Measurements from ENCODE around the gene ABCD3.
"Not testable (repeated sequence)": the region's sequence is repeated elsewhere in the genome, so short reads cannot be mapped to it uniquely, and the experiment has no call there.

Gene ABCD3
- total RNA-seq, result 22.6 to 107 (median 64.7) reads per million in 17 experiments

DNA sequence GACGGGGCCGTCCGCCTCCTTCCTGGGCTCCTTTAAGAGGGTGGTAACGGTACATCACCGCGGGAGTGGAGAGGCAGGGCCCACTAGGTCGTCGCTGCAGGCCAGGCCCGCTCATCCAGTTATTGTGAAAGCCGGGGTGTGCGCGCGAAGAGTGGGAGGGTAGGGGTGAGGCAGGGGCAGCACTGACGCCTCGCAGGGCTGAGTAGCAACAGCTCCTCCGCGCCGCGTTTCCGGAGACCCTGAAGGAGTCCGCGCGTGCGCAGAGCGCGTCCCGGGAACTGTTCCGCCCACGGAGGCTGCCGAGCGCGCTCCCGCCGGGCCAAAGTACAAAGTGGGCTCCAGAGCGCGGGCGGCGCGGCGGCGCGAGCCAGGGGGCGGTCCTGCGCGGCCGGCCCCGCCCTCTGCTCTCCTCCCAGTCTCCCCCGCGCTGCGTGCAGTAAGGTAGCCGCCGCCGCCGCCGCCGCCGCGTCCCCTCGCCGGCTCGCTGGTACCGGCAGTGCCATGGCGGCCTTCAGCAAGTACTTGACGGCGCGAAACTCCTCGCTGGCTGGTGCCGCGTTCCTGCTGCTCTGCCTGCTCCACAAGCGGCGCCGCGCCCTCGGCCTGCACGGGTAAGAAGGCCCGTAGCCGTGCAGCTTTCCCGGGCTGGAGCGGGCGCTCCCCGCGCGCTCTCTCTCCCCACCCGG, at the start of gene ABCD3:
ABCD3 (plus strand) TSS at position 412 of the 686 bp plus-strand sequence; CDS start at position 502, 90 bp downstream.
- DNase-seq, result peak; percentile 98 to 100 (median 99)

GRCh38 chr1:94372771-94373170, 45.4 kb upstream of the ABCD3 start:
- not testable (repeated sequence) for DNase-seq

- DNase-seq, result peak; percentile 26 to 60 (median 57)
These were observed 44.9 kb upstream of the ABCD3 start for GRCh38 chr1:94373311-94373710.

DNA sequence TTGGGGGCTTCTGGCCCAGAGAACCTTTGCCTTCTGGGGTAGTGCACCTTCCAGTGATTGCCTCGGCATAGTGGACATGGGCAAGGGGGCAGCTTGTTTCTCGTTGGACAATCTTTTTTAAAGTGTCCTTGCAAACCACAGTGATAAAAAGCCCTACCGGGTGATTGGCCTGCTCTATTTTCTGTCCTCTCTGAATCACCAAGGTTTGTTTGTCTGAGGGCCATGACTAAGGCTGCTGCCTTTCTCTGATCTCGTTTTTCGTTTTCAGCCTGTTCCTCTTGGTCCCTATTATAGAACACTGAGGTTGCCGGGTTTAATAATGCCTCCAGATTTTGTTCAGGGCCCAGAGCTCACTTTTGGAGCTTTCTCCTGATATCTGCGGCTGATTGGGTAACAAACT, 42.5 kb upstream of the ABCD3 start:
- not testable (repeated sequence) for DNase-seq

DNA sequence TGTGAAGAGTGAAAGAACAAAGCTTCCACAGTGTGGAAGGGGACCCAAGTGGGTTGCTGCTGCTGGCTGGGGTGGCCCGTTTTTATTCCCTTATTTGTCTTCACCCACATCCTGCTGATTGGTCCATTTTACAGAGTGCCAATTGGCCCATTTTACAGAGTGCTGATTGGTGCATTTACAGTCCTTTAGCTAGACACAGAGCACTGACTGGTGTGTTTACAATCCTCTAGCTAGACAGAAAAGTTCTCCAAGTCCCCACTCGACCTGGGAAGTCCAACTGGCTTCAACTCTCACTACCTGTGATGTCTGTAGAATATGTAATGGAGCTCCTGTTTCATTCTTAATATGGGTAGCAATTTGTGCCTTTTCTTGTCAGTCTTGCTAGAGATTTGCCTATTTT, 39.7 kb upstream of the ABCD3 start:
- not testable (repeated sequence) for DNase-seq

GRCh38 chr1:94379615-94380014, 38.6 kb upstream of the ABCD3 start:
- no peak for DNase-seq

DNA sequence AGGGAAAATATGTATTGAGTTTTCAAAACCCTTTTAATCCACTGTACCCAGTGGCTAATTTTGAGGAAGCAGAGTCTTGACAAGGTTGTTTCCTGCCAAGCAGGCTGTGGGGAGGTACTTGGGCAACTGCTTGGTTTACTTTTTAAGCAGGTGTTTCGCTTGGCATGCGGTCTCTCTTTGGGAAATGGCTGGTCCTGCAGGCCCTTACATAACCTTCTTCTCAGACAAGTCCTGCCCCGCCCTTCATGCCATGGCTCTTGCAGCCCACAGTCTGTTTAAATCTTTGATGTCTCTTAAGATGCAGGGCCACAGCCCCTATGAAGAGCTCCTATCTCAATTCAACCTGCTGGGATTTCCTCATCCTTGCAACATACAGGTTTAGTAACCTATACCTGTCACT, 36.0 kb upstream of the ABCD3 start:
- no peak for DNase-seq

- peak in 3 of 4 experiments; percentile 21 to 36 (median 23) for DNase-seq
These were observed 34.2 kb upstream of the ABCD3 start for GRCh38 chr1:94383966-94384408.

- DNase-seq, result peak; percentile 11 to 37 (median 18)
These were observed 33.5 kb upstream of the ABCD3 start for GRCh38 chr1:94384485-94385265.

- DNase-seq, result no peak
These were observed 32.8 kb upstream of the ABCD3 start for GRCh38 chr1:94385308-94385929.

GRCh38 chr1:94389298-94389697, 28.9 kb upstream of the ABCD3 start:
- DNase-seq, result no peak

DNA sequence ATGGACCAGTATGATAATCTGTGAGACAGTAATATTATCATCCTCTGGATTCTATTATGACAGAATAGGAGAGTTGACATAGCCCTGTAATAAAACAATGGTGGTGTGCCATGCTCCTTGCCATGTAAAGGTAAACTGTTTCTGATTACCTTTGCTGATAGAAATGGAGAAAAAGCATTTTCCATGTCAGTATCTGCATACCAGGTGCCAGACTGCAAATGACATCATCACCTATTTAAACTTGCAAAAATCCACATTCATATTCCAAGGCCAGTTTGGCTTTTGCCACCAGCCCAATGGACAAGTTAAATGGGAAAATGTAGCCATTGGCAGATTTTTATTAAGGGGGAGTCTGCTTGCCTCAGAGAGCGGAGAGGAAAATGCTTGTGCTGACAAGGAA, 23.9 kb upstream of the ABCD3 start:
- DNase-seq, result no peak

DNA sequence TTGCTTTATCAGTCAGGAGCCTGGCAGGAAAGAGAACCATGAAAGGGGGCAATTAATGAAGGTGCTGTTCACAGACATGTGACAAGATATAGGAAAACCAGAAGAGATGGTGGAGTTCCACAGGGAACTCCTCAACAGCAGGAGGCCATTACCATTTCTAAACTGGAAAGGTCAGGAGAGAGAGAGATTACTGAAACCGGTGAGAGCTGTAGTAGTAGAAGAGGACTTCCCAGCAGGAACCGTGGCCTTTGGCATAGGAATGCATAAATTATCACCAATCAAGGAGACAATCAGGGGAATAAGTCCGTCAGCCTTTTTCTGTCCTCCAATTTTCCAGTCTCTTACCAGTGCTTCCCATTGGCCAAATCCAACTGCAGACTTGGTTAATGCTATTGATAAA, 23.0 kb upstream of the ABCD3 start:
- DNase-seq, result no peak

DNA sequence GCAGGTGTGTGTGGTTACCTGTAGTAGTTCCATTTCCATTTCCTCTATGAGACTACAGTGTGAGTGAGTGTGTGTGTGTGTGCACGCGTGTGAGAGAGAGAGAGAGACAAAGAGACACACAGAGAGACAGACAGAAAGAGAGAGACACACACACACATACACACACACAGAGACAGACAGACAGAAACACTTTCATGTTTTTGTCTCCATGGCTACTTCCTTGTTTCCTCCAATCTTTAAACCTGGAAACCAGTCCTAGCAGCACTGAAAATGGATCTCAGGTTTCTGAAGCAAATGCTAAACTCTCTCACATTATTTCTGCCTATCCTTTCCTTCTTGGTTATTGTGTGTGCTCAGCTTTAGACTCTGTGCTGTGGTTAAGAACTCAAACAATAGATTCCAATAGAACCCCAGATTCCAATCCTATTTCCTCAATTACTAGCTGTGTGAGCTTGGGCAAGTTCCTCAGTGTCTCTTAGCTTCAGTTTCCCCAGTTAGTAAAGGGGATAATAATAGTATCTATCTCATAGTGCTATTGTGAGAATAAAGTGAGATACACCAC, 22.4 kb upstream of the ABCD3 start:
- no peak for DNase-seq

DNA sequence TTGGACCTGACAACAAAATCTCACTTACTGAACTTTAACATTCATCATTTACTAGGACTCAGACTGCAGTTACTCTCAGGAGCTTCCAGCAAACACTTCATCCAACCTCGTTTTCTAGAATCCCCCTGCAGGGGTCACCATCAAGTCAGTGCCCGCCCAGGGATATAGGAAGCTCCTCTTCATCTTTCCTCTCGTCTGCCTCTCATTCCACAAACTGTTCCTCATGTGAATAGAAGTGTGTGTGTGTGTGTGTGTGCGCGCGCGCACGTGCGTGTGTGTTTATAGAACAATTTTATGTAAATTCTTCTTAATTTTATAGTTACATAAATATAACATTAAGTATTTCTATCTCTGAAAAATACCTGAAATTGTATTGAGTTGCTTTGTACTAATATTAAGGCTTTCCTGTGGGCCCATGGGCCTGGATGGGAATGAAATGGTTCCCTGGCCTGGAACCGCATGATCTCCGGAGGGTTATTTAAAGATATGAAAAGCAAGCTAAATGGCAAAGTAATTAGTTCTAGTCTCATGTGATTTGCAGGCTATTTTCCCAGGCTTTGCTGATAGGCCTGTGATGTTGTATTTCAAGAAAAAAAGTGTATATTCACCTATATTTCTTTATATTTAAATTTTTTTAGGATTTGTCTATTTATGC, 21.7 kb upstream of the ABCD3 start:
- DNase-seq, result no peak

- no peak for DNase-seq
These were observed 19.8 kb upstream of the ABCD3 start for GRCh38 chr1:94398356-94398755.

- no peak for DNase-seq
These were observed 18.7 kb upstream of the ABCD3 start for GRCh38 chr1:94399453-94399852.

GRCh38 chr1:94401206-94401605, 17.0 kb upstream of the ABCD3 start:
- no peak for DNase-seq

DNA sequence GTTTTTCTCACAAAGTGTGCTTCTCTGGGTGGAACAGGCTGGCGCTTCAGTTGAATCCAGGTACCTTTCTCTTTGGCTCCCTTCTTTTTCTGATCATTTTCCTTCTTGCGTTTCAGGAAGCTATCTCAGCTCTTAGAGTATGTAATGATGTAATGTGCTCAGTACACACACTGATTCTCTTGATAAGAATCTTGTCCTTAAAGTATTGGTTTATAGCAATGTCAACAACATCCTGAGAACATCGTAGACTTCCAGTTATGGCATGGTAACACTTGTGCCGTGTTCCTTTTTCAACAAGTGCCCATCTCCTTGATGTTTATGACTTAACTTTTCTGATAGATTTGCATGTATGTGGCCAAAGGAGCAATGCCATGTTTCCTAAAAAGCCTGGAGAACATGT, 11.7 kb upstream of the ABCD3 start:
- no peak for DNase-seq

DNA sequence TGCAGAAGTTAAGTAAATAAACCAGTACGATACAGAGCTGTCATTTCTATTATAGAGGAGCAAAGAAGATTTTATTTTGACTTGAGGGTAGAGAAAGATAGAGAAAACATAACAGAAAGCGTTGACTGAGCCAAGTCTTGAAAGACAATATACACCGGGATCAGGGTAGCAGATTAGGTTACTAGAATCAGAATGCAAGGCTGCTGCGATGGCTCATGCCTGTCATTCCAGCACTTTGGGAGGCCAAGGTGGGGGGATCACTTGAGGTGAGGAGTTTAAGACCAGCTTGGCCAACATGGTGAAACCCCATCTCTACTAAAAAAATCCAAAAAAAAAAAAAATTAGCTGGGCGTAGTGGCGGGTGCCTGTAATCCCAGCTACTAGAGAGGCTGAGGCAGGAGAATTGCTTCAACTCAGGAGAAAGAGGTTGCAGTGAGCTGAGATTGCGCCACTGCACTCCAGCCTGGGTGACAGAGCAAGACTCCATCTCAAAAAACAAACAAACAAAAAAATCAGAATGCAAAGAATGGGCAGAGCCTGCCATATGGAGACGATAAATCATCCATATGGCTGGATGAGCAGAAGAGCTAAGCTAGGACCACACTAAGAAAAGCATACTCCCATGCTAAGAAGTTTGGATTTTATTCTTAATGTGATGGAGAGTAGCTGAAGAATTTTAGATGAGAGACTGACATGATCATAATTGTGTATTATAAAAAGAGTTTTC, 9.9 kb upstream of the ABCD3 start:
- no peak for DNase-seq

GRCh38 chr1:94411237-94411636, 7.0 kb upstream of the ABCD3 start:
- DNase-seq, result peak in 3 of 4 experiments; percentile 27 to 68 (median 54)

DNA sequence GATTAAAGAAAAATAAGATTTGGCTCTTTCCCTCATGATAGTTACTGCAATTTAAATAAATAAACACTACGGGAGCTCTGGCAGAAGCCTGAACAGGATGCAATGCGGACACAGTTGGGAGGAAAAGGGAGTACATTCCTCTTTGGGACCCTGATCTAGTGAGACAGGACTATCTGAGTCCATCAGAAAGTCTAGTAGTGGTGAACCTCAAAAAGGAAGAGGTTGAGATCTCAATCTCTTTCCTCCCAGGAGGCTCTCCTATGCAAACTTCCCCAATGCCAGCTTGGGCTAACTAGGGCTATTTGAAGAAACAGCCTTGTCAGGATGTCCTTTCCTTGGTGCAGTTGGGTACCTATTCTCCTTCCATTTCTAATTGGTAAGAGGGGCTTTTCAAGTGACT, 4.9 kb upstream of the ABCD3 start:
- DNase-seq, result peak in 3 of 4 experiments; percentile 22 to 27 (median 27)

Data from suppressor macrophage (primary cell).